Dendritic cell treated with granulocyte-macrophage colony-stimulating factor and Interleukin-4, amounts not matched to agents 40 ng/mL and 50 ng/mL, for 4 days (primary cell): ENCODE data around the gene EEF1A2.
"Not testable (repeated sequence)": the region's sequence is repeated elsewhere in the genome, so short reads cannot be mapped to it uniquely, and the experiment has no call there.

Experiments
- H3K27ac Mint-ChIP-seq: one replicate; pipeline ENCODE4 v1.8.0; 2022; ENCODE audit warnings: mild to moderate bottlenecking, mixed read lengths
- H3K27me3 Mint-ChIP-seq: one replicate; pipeline ENCODE4 v1.8.0; 2022; ENCODE audit warnings: mild to moderate bottlenecking, mixed read lengths
- H3K36me3 Mint-ChIP-seq: one replicate; pipeline ENCODE4 v1.8.0; 2022; ENCODE audit warnings: low read depth, mixed read lengths
- H3K4me1 Mint-ChIP-seq: one replicate; pipeline ENCODE4 v1.8.0; 2022; ENCODE audit warnings: low read depth, mixed read lengths
- H3K4me3 Mint-ChIP-seq: one replicate; pipeline ENCODE4 v1.8.0; 2022; ENCODE audit warnings: mild to moderate bottlenecking, moderate library complexity, mixed read lengths
- H3K9me3 Mint-ChIP-seq: one replicate; pipeline ENCODE4 v1.8.0; 2022; ENCODE audit warnings: mixed read lengths
- intact Hi-C: fragments of 100-400 bp; cut with micrococcal nuclease; formaldehyde crosslinking; loops from one replicate; pipeline ENCODE4 v1.15.0; 2022

EEF1A2 gene

DNA sequence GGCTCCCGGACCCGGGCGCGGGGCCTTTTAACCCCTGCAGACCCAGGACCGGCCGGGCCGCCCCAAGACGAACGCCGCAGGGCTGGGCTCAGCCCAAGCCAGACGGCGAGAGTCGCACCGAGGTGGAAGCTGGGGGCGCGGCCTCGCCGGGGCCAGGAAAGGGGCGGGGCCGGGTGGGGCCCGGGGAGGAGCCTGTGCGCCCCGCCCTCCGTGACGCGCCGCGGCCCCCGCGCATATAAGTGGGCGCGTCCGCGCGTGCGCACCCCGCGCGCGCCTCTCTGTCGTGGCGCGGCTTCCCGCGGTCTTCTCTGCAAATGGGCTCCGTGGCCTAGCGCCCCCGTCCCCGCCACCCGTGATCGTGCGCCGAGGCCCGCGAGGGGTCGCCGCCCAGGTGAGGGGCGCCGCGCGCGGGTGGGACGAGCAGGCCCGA is 21.6 kb upstream of the EEF1A2 start, which contains the start of gene PPDPF:
Gene PPDPF, plus strand, starts transcription at position 262 of the 430 bp plus-strand sequence. CDS start 544 bp downstream, outside the sequence.
- peaks cover 32% of the 10 kb centered on the region for H3K4me1 Mint-ChIP-seq
- intact Hi-C loops, result loop anchor here (2.0 kb wide), 1 partner anchor 16 kb away; the partner anchor contains the start of gene PTK6
- H3K27ac Mint-ChIP-seq, result peak within 1 kb of the TSS; percentile 85
- H3K27me3 Mint-ChIP-seq, result peaks cover 39% of the 10 kb centered on the region
- peaks cover 33% of the 10 kb centered on the region for H3K36me3 Mint-ChIP-seq
- H3K4me3 Mint-ChIP-seq, result peak within 1 kb of the TSS; percentile 81
- H3K9me3 Mint-ChIP-seq, result peaks cover 16% of the 10 kb centered on the region

DNA sequence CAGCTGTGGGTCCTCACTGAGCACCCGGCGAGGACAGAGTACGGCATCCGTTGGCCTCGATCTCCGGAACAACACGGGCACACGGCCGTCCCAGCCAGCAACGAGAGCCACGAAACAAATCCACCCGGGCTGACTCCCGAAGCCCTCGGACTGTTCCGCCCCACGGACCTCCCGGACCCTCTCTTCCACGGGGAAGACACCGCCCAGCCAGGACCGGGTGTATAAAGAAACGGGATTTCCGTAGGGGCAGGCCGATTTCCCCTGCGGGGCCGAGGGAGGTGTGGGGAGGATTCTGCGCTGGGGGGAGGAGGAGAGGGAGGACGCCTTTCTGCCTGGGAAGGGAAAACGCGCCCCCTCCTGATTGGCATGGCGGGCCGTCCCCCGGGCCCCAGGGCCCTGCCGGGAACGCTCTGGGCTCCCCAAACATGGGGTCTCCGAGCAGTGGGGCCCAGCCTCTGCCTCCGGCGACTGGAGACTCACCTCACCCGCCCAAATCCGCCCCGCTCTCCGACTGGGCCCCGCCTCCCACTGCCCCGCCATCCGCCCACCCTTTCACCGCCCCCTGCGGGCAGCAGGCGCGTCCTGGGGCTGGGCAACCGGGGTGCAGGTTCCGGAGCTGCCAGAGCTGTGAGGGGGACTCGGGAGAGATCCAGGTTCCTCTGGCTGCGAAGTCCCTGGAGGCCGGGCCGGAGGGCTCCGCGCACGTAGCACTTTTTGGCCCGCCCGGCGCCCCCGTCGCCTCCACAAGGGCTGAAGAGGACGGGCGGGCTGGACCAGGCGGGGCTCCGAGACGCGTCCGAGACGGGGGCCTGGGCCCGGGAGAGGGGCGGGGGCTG is 21.0 kb upstream of the EEF1A2 start:
- Mint-ChIP-seq H3K27ac (peak overlapping the region; percentile 17), H3K27me3 (peaks cover 45% of the 10 kb centered on the region), H3K9me3 (peaks cover 21% of the 10 kb centered on the region), H3K4me3 (peak overlapping the region; percentile 69), H3K4me1 (peaks cover 32% of the 10 kb centered on the region), H3K36me3 (peaks cover 33% of the 10 kb centered on the region)
- intact Hi-C loops, result loop anchor here (2.0 kb wide), 1 partner anchor 17 kb away; the partner anchor contains the start of gene PTK6

DNA sequence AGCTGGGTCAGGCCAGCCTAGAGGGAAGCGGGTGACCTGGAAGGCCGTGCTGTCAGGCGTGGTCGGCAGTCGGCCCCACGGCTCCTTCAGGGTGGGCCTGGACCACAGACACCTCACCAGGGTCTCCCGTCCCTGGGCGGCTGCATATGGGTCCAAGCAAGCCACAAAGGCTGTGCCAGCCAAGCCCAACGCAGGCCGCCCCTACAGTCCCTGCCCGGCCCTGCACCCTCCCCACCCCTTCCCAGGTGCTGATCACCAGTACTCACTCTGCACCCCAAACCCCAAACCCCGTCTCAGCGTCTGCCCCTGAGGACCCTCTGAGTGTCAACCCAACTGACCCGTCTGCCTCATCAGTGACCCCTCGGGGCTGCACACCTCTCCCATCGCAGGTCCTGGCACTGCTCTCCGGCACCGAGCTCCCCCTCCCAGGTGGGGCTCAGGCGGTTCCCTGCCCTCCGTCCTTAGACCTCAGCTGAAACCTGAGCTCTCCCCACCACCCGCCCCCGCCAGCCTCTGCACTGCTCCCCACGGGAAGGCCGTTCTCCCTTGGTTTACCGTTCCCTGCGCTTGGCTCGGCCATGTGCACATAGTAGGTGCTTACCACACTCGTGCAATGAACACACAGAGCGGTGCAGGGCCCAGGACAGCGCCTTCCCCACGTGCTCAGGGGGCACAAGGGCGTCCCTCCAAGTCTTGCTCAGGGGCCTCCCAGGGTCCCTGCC is 20.2 kb upstream of the EEF1A2 start:
- Mint-ChIP-seq H3K4me3 (peak overlapping the region; percentile 69), H3K27me3 (peaks cover 48% of the 10 kb centered on the region), H3K4me1 (peaks cover 32% of the 10 kb centered on the region), H3K36me3 (peaks cover 33% of the 10 kb centered on the region), H3K27ac (peak overlapping the region; percentile 17), H3K9me3 (peaks cover 28% of the 10 kb centered on the region)
- intact Hi-C loops, result no loop called here

DNA sequence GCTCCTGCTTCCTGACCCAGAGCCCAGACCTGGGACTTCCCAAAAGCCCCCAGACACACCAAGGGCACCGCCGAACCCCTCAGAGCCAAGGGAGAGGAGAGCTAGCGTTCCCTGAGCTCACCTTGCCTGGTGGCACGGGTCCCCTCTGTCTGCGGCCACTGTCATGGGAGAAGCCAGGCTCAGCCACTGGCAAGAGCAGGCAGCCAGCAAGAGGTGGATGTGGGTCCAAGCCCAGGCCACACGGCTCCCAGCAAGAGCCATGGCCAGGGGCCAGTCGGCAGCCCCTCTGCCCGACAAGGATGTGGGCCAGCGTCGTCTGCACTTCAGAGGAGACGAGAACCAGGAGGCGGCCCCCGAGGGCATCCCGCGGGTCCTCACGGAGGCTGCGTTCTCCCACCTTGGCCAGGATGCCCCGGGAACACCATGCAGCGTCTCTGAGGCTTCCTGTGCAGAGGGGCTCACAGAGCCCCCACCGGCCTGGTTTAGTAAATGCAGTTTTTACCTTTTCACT is 19.5 kb upstream of the EEF1A2 start:
- Mint-ChIP-seq H3K4me3 (no peak overlapping the region), H3K9me3 (peaks cover 23% of the 10 kb centered on the region), H3K4me1 (peaks cover 27% of the 10 kb centered on the region), H3K27ac (no peak overlapping the region), H3K27me3 (peaks cover 50% of the 10 kb centered on the region), H3K36me3 (peaks cover 26% of the 10 kb centered on the region)
- intact Hi-C loops, result no loop called here

DNA sequence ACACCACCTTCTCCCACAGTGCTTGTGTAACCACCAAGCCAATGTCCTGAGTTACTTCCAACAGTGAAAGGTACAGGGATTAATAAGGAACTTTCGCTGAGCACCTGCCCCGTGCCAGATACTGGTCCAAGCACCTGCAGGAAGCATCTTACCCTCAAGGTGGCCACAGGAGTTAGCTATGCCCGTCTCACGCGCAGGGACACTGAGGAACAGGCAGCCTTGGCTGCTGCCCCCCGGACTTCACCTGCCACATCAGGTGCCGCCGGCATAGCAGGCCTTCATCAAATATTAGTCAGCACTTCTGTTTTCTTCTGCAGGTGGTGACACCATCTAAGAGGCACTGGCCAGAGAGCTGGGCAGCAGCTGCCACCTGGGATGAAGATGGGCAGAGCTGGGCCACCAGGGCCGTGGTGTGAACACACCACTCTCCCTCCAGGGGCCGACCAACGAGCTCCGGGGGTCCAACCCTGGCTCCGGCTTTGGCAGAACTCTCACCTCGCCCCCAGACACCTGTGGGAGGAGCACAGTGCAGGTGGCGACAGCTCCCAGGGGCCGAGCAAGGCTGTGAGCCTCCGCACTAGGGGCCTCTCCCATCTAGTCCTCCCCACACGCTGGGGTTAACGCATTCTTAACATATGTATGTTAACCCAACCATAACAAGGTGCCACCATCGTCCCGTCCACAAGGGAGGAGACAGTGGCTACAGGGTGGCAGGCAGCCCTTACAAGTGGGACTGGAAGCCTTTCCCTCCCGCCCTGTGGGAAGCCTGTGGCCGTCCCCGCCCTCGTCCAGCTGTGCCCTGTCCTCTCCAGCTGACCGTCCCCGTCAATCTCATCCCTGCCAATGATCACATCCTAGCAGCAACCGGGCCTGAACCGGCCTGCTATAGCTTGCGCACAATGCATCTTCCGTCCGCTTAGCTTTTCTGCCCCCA is 18.8 kb upstream of the EEF1A2 start:
- peaks cover 24% of the 10 kb centered on the region for H3K4me1 Mint-ChIP-seq
- H3K36me3 Mint-ChIP-seq, result peaks cover 18% of the 10 kb centered on the region
- H3K4me3 Mint-ChIP-seq, result no peak overlapping the region
- peaks cover 53% of the 10 kb centered on the region for H3K27me3 Mint-ChIP-seq
- no peak overlapping the region for H3K27ac Mint-ChIP-seq
- intact Hi-C loops, result no loop called here
- H3K9me3 Mint-ChIP-seq, result peaks cover 18% of the 10 kb centered on the region

DNA sequence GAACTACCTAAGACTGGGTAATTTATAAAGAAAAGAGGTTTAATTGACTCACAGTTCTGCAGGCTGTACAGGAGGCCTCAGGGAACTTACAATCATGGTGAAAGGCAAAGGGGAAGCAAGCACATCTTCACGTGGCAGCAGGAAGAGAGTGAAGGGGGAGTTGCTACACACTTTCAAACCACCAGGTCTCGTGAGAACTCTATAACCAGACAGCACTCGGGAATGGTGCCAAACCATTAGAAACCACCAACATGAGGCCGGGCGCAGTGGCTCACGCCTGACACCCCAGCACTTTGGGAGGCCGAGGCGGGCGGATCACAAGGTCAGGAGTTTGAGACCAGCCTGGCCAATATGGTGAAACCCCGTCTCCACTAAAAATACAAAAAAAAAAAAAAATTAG is 15.6 kb upstream of the EEF1A2 start:
- H3K4me1 Mint-ChIP-seq, H3K4me3 Mint-ChIP-seq, H3K36me3 Mint-ChIP-seq, H3K27ac Mint-ChIP-seq, intact Hi-C loops: not testable (repeated sequence)
- H3K27me3 Mint-ChIP-seq, result peaks cover 69% of the 10 kb centered on the region
- peaks cover 14% of the 10 kb centered on the region for H3K9me3 Mint-ChIP-seq

DNA sequence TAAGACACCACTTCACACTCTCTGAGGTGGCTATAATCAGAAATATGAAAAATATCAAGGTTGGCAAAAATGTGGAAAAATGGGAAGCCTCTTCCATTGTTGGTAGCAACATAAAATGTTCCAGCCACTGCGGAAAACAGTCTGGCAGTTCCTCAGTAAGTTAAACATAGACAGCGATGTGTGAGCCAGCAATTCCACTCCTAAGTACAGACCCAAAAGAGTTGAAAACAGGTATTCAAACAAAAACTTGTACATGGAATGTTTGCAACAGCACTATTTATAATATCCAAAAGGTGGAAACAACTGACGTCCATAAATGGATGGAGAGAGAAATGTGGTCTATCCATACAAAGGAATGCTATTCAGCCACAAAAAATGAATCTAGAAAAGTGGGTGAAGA is 14.3 kb upstream of the EEF1A2 start:
- no peak overlapping the region for H3K27ac Mint-ChIP-seq
- no peak overlapping the region for H3K4me3 Mint-ChIP-seq
- H3K27me3 Mint-ChIP-seq, result peaks cover 65% of the 10 kb centered on the region
- intact Hi-C loops, result no loop called here
- H3K36me3 Mint-ChIP-seq, result no peaks in the 10 kb centered on the region
- peaks cover 6% of the 10 kb centered on the region for H3K4me1 Mint-ChIP-seq
- peaks cover 14% of the 10 kb centered on the region for H3K9me3 Mint-ChIP-seq

DNA sequence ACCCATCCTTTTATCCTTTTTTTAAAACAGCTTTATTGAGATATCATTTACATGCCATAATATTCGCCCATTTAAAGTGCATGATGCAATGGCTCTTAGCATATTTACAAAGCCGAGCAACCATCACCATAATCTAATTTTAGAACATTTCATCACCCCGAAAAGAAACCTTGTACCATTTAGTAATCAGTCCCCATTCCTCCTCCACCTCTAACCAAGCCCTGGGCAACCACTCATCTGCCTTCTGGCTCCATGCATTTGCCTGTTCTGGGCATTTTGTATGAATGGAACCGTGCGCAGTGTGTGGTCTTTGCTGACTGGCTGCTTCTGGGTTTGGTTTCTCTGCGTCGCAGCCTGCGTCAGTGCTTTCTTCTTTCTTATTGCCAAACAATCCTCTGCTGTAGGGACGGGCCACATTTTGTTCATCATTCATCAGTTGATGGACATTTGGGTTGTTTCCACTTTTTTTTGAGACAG is 10.2 kb upstream of the EEF1A2 start:
- Mint-ChIP-seq H3K9me3 (peaks cover 12% of the 10 kb centered on the region), H3K4me1 (peaks cover 6% of the 10 kb centered on the region), H3K4me3 (no peak overlapping the region), H3K36me3 (no peaks in the 10 kb centered on the region), H3K27me3 (peaks cover 63% of the 10 kb centered on the region), H3K27ac (no peak overlapping the region)
- intact Hi-C loops, result no loop called here

DNA sequence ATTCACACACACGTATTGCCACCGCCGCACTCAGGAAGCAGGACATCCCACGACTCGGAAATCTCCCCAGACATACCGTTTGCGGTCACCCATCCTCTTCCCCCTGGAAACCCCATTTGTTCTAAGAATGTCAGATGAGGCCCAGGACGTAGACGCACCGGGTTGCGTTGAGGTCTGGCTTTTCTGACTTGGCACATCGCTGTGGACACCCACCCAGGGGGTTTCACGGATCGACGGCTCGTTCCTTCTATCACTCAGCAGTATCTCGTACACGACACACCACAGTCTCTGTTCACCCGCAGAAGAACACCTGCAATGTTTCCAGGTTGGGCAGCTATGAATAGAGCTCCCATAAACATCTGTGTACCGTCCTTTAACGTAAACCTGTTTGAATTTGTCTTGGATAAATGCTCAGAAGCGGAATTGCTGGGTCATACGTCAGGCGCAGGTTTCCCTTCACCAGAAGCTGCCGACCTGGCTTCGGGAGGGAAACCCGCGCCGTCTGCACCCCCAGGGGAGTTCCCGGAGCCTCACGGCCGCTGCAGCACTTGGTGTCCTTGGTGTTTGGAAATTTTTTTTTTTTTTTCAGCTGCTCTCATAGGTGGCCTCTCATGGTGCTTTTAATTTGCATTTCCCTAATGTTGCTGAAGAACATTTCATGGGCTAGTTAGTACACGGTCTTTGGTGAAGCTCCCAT is 9.3 kb upstream of the EEF1A2 start:
- intact Hi-C loops, result no loop called here
- peaks cover 6% of the 10 kb centered on the region for H3K4me1 Mint-ChIP-seq
- H3K27me3 Mint-ChIP-seq, result peaks cover 68% of the 10 kb centered on the region
- H3K36me3 Mint-ChIP-seq, result no peaks in the 10 kb centered on the region
- peaks cover 10% of the 10 kb centered on the region for H3K9me3 Mint-ChIP-seq
- H3K27ac Mint-ChIP-seq, result no peak overlapping the region
- no peak overlapping the region for H3K4me3 Mint-ChIP-seq

DNA sequence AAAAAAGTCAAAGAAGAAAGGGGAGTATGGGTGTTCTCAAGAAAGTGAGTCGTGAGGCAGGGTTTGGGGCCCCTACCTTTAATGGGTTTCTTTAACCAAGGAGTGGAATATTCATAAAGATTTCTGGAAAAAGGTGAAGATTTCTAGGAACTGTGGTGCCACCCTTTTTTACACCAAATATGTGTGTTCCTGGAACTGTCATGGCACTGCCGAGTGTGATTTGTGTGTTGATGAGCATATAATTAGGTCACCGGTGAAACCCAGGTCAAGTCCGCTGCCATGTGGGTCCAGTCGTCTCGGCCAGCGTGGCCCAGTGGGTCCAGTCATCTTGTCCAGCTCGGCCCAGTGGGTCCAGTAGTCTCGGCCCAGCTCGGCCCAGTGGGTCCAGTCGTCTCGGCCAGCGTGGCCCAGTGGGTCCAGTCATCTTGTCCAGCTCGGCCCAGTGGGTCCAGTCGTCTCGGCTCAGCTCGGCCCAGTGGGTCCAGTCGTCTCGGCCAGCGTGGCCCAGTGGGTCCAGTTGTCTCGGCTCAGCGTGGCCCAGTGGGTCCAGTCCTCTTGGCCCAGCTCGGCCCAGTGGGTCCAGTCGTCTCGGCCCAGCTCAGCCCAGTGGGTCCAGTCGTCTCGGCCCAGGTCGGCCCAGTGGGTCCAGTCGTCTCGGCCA is 8.3 kb upstream of the EEF1A2 start:
- peaks cover 69% of the 10 kb centered on the region for H3K27me3 Mint-ChIP-seq
- H3K9me3 Mint-ChIP-seq, result peaks cover 10% of the 10 kb centered on the region
- H3K4me3 Mint-ChIP-seq, result no peak overlapping the region
- H3K4me1 Mint-ChIP-seq, result peaks cover 6% of the 10 kb centered on the region
- intact Hi-C loops, result no loop called here
- H3K36me3 Mint-ChIP-seq, result no peaks in the 10 kb centered on the region
- H3K27ac Mint-ChIP-seq, result no peak overlapping the region

DNA sequence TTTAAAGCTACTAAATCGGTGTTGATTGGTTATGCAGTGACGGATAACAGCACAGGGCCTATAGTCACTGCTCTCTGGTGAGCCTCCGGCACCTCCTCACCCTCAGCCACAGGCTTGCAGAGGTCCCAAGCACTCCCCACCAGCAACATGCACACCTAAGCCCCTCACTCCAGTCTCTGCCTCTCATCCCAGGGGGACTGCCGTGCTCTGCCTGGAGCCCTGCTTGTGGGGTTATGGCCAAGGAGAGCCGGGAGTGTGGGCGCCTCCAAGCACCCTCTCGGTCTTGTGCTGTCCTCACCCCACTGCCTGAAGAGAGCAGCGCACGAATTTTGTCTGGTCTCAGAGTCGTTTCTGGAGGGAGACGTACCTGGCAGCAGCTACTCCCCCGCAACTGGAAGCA is 6.8 kb upstream of the EEF1A2 start:
- Mint-ChIP-seq H3K36me3 (no peaks in the 10 kb centered on the region), H3K4me1 (peaks cover 6% of the 10 kb centered on the region), H3K9me3 (peaks cover 10% of the 10 kb centered on the region), H3K27me3 (peaks cover 68% of the 10 kb centered on the region), H3K4me3 (no peak overlapping the region), H3K27ac (no peak overlapping the region)
- intact Hi-C loops, result no loop called here

DNA sequence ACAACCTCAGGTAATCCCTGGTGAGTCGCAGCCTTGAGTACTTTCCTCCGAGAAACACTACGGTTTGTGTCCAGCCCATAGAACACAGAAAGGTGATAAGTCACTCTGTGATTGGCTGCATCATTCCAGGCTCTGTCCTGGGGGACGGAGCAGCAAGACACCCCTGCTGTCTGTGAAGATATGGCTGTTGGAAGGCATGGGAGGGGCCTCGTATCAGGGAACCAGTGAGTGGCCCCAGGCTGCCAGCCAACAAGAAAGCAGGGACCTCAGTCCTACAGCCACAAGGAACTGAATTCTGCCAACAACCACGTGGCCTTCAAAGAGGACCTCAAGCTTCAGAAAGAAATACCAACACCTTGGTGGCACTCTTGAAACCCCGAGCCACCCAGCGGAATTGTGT is 6.4 kb upstream of the EEF1A2 start:
- H3K9me3 Mint-ChIP-seq, result peaks cover 10% of the 10 kb centered on the region
- no peaks in the 10 kb centered on the region for H3K36me3 Mint-ChIP-seq
- intact Hi-C loops, result no loop called here
- H3K27ac Mint-ChIP-seq, result no peak overlapping the region
- no peak overlapping the region for H3K4me3 Mint-ChIP-seq
- H3K4me1 Mint-ChIP-seq, result peaks cover 6% of the 10 kb centered on the region
- H3K27me3 Mint-ChIP-seq, result peaks cover 69% of the 10 kb centered on the region
